ENCODE results near the gene GPR135. TPM values are rescaled to one million over a fixed set of nuclear protein-coding genes. Genes with fewer than 3 reads are reported as not detected.

Gene GPR135
- polyA plus RNA-seq, 1 experiment: 1.3 TPM

DNA sequence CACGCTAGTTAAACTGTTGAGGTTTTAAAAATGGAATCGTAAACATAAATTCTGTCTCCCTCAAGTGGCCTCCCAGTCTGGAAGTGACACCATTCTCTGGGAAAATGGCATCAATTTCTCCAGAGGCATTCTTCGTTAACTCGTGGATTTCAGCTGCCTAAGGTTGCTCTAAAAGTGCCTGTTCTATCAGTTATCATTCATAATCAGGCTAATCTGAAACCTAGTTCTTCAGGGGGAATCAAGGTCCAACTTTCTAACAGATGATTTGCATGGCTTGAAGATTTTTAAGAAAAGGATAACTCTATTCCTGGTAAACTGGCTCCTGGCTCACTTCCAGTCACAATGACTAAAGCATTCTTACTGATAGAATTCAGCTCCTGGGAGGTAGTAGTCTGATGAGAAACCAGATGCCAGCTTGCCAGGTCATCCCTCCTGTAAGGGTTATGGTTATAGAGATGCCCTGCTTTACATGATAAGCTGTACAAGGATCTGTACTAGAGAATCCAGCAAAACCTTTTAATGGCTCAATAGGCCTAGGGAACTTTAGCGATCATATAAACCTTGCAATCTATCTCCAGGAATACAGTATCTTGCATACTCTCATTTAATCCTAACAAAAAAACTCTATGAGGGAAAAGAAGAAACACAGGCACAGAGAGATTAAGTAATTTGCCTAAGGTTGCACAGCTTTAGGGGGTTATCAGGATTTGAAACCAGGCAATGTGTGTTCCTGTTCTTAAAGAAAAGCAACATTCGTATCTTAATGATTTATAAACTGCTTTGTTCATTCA is 17.6 kb upstream of the GPR135 start:
- no peak for TF ChIP-seq CTCF (IDR thresholded peaks at IDR 0.05; ENCODE audit: insufficient read depth, low read depth, low read length)
- CTCF ChIA-PET: interaction anchor here (0.6 to 1.6 kb wide), 4 partner anchors 8 to 616 kb away, joined by 3 to 5 read pairs (median 4); no protein-coding TSS in a partner anchor
- POLR2A ChIA-PET: no interaction called here
- Histone ChIP-seq H3K36me3 (ENCODE audit: control insufficient read depth, insufficient read depth, low read length) (peaks cover 1% of the 10 kb centered on the region), H3K4me3 (ENCODE audit: low read depth, low read length) (peak overlapping the region; percentile 91), H3K27me3 (ENCODE audit: control insufficient read depth, insufficient read depth, low read length) (no peaks in the 10 kb centered on the region)
- peak; percentile 58 for DNase-seq (ENCODE audit: low read depth)

DNA sequence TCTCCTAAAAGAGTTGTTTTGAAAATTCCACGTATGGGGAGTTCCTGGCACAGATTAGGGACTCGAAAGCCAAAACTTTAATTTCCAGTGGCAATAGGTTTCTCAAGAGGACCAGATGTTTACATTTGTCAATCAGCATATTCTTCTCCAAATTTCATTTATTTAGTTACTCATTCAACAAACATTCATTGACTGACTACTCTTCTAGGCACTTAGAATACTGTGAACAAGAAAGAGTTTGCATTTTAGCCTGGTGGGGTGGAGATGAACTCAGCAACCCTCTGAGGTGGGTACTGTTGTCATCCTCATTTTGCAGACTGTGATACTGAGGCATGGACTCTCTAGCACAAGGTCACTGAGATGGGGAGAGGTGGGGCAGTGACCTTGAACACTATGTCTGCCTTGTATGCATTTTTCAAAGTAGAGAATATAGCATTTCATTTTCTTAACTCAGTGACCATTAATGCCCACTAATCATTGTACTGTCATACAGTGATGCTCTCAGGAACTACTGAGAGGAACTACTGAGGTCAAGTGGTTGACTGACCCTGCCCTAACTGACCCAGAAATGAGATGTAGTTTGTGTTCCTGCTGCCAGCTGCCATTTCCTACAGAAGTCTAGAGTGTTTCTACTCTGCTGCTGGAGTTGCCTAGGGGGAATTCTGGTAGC is 16.8 kb upstream of the GPR135 start:
- ChIA-PET POLR2A (no interaction called here), CTCF (interaction anchor here (0.6 kb wide), 1 partner anchor 100 kb away, joined by 3 read pairs; no protein-coding TSS in a partner anchor)
- TF ChIP-seq CTCF (IDR thresholded peaks at IDR 0.05; ENCODE audit: insufficient read depth, low read depth, low read length): no peak

GRCh38 chr14:59481407-59481806 is 16.2 kb upstream of the GPR135 start:
- ChIA-PET CTCF (no interaction called here), POLR2A (no interaction called here)
- Histone ChIP-seq H3K36me3 (ENCODE audit: control insufficient read depth, insufficient read depth, low read length) (peaks cover 2% of the 10 kb centered on the region), H3K27me3 (ENCODE audit: control insufficient read depth, insufficient read depth, low read length) (no peaks in the 10 kb centered on the region), H3K4me3 (ENCODE audit: low read depth, low read length) (no peak overlapping the region)
- TF ChIP-seq CTCF (IDR thresholded peaks at IDR 0.05; ENCODE audit: insufficient read depth, low read depth, low read length): no peak
- DNase-seq (ENCODE audit: low read depth): no peak

More for the DNA sequence above, 16.8 kb upstream of the GPR135 start:
- Histone ChIP-seq H3K27me3 (ENCODE audit: control insufficient read depth, insufficient read depth, low read length) (no peaks in the 10 kb centered on the region), H3K36me3 (ENCODE audit: control insufficient read depth, insufficient read depth, low read length) (peaks cover 1% of the 10 kb centered on the region), H3K4me3 (ENCODE audit: low read depth, low read length) (peak overlapping the region; percentile 91)
- DNase-seq (ENCODE audit: low read depth): no peak

DNA sequence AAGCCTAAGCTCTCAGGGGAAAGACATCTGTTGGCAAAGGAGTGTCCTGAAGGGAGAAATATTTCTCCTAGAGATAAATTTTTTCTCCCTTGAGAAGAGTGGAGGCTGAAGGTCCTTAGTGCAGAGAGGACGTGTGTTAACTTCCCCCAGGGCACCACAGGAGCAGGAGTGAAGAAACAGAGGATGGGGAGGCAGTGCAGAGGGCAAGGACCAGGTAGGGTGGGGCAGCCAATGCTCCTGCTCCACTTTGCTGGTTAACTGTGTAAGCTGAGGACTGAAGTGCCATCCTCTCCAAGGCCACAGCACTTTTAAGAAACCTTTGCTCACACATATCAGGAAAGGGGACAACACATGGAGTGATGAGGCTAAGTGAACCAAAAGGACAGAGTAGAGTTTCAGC is 15.0 kb upstream of the GPR135 start:
- peaks cover 3% of the 10 kb centered on the region for H3K36me3 ChIP-seq (ENCODE audit: control insufficient read depth, insufficient read depth, low read length)
- ChIA-PET CTCF (no interaction called here), POLR2A (no interaction called here)
- H3K4me3 ChIP-seq (ENCODE audit: low read depth, low read length): no peak overlapping the region
- DNase-seq (ENCODE audit: low read depth): no peak
- H3K27me3 ChIP-seq (ENCODE audit: control insufficient read depth, insufficient read depth, low read length): no peaks in the 10 kb centered on the region
- no peak for TF ChIP-seq CTCF (IDR thresholded peaks at IDR 0.05; ENCODE audit: insufficient read depth, low read depth, low read length)

GRCh38 chr14:59478540-59478939 is 13.4 kb upstream of the GPR135 start:
- H3K4me3 ChIP-seq (ENCODE audit: low read depth, low read length): no peak overlapping the region
- no peak for TF ChIP-seq CTCF (IDR thresholded peaks at IDR 0.05; ENCODE audit: insufficient read depth, low read depth, low read length)
- no peaks in the 10 kb centered on the region for H3K27me3 ChIP-seq (ENCODE audit: control insufficient read depth, insufficient read depth, low read length)
- CTCF ChIA-PET: no interaction called here
- H3K36me3 ChIP-seq (ENCODE audit: control insufficient read depth, insufficient read depth, low read length): peaks cover 4% of the 10 kb centered on the region
- no peak for DNase-seq (ENCODE audit: low read depth)
- POLR2A ChIA-PET: no interaction called here

Data from BJ (cell line).